ENCODE data around the gene MTNR1B.

Gene MTNR1B

GRCh38 chr11:93013646-93014045, 44.2 kb downstream of the MTNR1B start:
- DNase-seq (ENCODE audit: low read depth in 1 of 2, low spot score in 1 of 2) = no peak

GRCh38 chr11:93016595-93016994, 47.1 kb downstream of the MTNR1B start:
- H3K27me3 ChIP-seq (ENCODE audit: insufficient read depth, poor library complexity, severe bottlenecking) = no peaks in the 10 kb centered on the region
- H3K27ac ChIP-seq (replicated peaks) = no peak overlapping the region
- DNase-seq (ENCODE audit: low read depth in 1 of 2, low spot score in 1 of 2) = no peak
- H3K4me3 ChIP-seq (replicated peaks; ENCODE audit: insufficient read depth, low read length) = no peak overlapping the region
- TF ChIP-seq SPI1 (IDR thresholded peaks at IDR 0.05; ENCODE audit: borderline replicate concordance, low read depth) (peak; percentile 60; the same call in 1 of the 2 replicates), CTCF (IDR thresholded peaks at IDR 0.05; ENCODE audit: insufficient read depth, low read length) (no peak), GABPA (IDR thresholded peaks at IDR 0.05; ENCODE audit: low read depth) (no peak)

More at GRCh38 chr11:93013646-93014045, 44.2 kb downstream of the MTNR1B start:
- no peak overlapping the region for H3K4me3 ChIP-seq (replicated peaks; ENCODE audit: insufficient read depth, low read length)
- TF ChIP-seq GABPA (IDR thresholded peaks at IDR 0.05; ENCODE audit: low read depth) (no peak), SPI1 (IDR thresholded peaks at IDR 0.05; ENCODE audit: borderline replicate concordance, low read depth) (no peak), POLR2AphosphoS5 (IDR thresholded peaks at IDR 0.05; ENCODE audit: low read depth) (no peak)
- no peak overlapping the region for H3K27ac ChIP-seq (replicated peaks)
- H3K27me3 ChIP-seq (ENCODE audit: insufficient read depth, poor library complexity, severe bottlenecking) = no peaks in the 10 kb centered on the region

- Histone ChIP-seq H3K4me3 (replicated peaks; ENCODE audit: insufficient read depth, low read length) (no peak overlapping the region), H3K27me3 (ENCODE audit: insufficient read depth, poor library complexity, severe bottlenecking) (no peaks in the 10 kb centered on the region), H3K27ac (replicated peaks) (no peak overlapping the region)
- no peak for TF ChIP-seq SPI1 (IDR thresholded peaks at IDR 0.05; ENCODE audit: borderline replicate concordance, low read depth)
- TF ChIP-seq CTCF (IDR thresholded peaks at IDR 0.05; ENCODE audit: insufficient read depth, low read length) = no peak
- TF ChIP-seq POLR2AphosphoS5 (IDR thresholded peaks at IDR 0.05; ENCODE audit: low read depth) = no peak
- TF ChIP-seq REST (IDR thresholded peaks at IDR 0.05; ENCODE audit: insufficient replicate concordance, low read depth) = no peak
- TF ChIP-seq GABPA (IDR thresholded peaks at IDR 0.05; ENCODE audit: low read depth) = no peak
- no peak for DNase-seq (ENCODE audit: low read depth in 1 of 2, low spot score in 1 of 2)
These were observed 48.6 kb downstream of the MTNR1B start for GRCh38 chr11:93017821-93018690.

GRCh38 chr11:93020248-93021046, 51.0 kb downstream of the MTNR1B start:
- Histone ChIP-seq H3K27me3 (ENCODE audit: insufficient read depth, poor library complexity, severe bottlenecking) (no peaks in the 10 kb centered on the region), H3K27ac (replicated peaks) (no peak overlapping the region), H3K4me3 (replicated peaks; ENCODE audit: insufficient read depth, low read length) (no peak overlapping the region)
- TF ChIP-seq REST (IDR thresholded peaks at IDR 0.05; ENCODE audit: insufficient replicate concordance, low read depth) = no peak
- no peak for TF ChIP-seq GABPA (IDR thresholded peaks at IDR 0.05; ENCODE audit: low read depth)
- TF ChIP-seq SPI1 (IDR thresholded peaks at IDR 0.05; ENCODE audit: borderline replicate concordance, low read depth) = no peak
- no peak for TF ChIP-seq CTCF (IDR thresholded peaks at IDR 0.05; ENCODE audit: insufficient read depth, low read length)
- TF ChIP-seq POLR2AphosphoS5 (IDR thresholded peaks at IDR 0.05; ENCODE audit: low read depth) = no peak
- DNase-seq (ENCODE audit: low read depth in 1 of 2, low spot score in 1 of 2) = no peak
